Keratinocyte (primary cell): ENCODE data around the gene MSI2. TPM values are rescaled to one million over a fixed set of nuclear protein-coding genes. Genes with fewer than 3 reads are reported as not detected.

Source experiments
- DNase-seq: peaks from one replicate; pipeline ENCODE4 v3.0.0-alpha.2; 2011; ENCODE audit warnings: low read depth, missing footprints, low spot score
- FAIRE-seq: peaks from 2 replicates; lab custom pipeline; 2011; peaks lifted over from hg19 to GRCh38; lab: Jason Lieb, UNC
- H2AFZ ChIP-seq: 2 replicates; pipeline ENCODE4 v1.6.0; 2012; ENCODE audit warnings: low read length, control low read depth, inconsistent platforms; ENCODE audit not compliant: control insufficient read depth
- H3K27ac ChIP-seq: 2 replicates; pipeline ENCODE4 v1.5.1; 2011; ENCODE audit warnings: low read length; ENCODE audit not compliant: control insufficient read depth, insufficient read depth
- H3K27me3 ChIP-seq: 3 replicates; pipeline ENCODE4 v1.6.0; 2011; ENCODE audit warnings: low read length; ENCODE audit not compliant: control insufficient read depth, insufficient read depth; ENCODE audit errors: extremely low read depth
- H3K36me3 ChIP-seq, 2 experiments: 2 replicates in 1 of 2; 3 replicates in 1 of 2; pipeline ENCODE4 v1.5.1; 2011; ENCODE audit warnings: low read length in 2 of 2, mild to moderate bottlenecking in 1 of 2; ENCODE audit not compliant: control insufficient read depth in 2 of 2, insufficient read depth in 2 of 2; ENCODE audit errors: extremely low read depth in 1 of 2
- H3K4me1 ChIP-seq: 3 replicates; pipeline ENCODE4 v1.5.1; 2011; ENCODE audit warnings: low read length; ENCODE audit not compliant: control insufficient read depth, insufficient read depth; ENCODE audit errors: extremely low read depth
- H3K4me2 ChIP-seq: 3 replicates; pipeline ENCODE4 v1.6.0; 2011; ENCODE audit warnings: low read depth, low read length; ENCODE audit not compliant: control insufficient read depth, insufficient read depth; ENCODE audit errors: extremely low read depth
- H3K4me3 ChIP-seq, 3 experiments: fragments of 200-600 bp in 1 of 3; sonication (generic) in 1 of 3; 2 replicates in 2 of 3; 3 replicates in 1 of 3; pipeline ENCODE4 v1.5.1; 2011 to 2016; ENCODE audit warnings: low read length in 3 of 3, mild to moderate bottlenecking in 3 of 3, control low read depth in 2 of 3, inconsistent platforms in 1 of 3, low read depth in 1 of 3, mixed read lengths in 1 of 3, mixed run types in 1 of 3, moderate library complexity in 1 of 3; ENCODE audit not compliant: control insufficient read depth in 2 of 3, insufficient read depth in 2 of 3; ENCODE audit errors: extremely low read depth in 1 of 3
- H3K79me2 ChIP-seq: 2 replicates; pipeline ENCODE4 v1.6.0; 2012; ENCODE audit warnings: low read length; ENCODE audit not compliant: control insufficient read depth, insufficient read depth
- H3K9ac ChIP-seq: 3 replicates; pipeline ENCODE4 v1.6.0; 2011; ENCODE audit warnings: low read length; ENCODE audit not compliant: control insufficient read depth, insufficient read depth; ENCODE audit errors: extremely low read depth
- H3K9me1 ChIP-seq: 3 replicates; pipeline ENCODE4 v1.6.0; 2011; ENCODE audit warnings: low read length; ENCODE audit not compliant: control insufficient read depth, insufficient read depth; ENCODE audit errors: extremely low read depth
- H3K9me3 ChIP-seq: 2 replicates; pipeline ENCODE4 v1.5.1; 2012; ENCODE audit warnings: low read depth, low read length; ENCODE audit not compliant: control insufficient read depth
- H4K20me1 ChIP-seq: 3 replicates; pipeline ENCODE4 v1.6.0; 2011; ENCODE audit warnings: low read length; ENCODE audit not compliant: control insufficient read depth, insufficient read depth; ENCODE audit errors: extremely low read depth
- CTCF ChIP-seq, 3 experiments: IDR thresholded peaks in 1 of 3; conservative IDR thresholded peaks in 1 of 3; optimal IDR thresholded peaks in 1 of 3; 2 replicates in 2 of 3; 3 replicates in 1 of 3; pipeline versions ENCODE3 to v1.5.1; 2011; ENCODE audit warnings: low read length in 3 of 3, mild to moderate bottlenecking in 3 of 3, moderate library complexity in 2 of 3, control low read depth in 1 of 3, inconsistent platforms in 1 of 3; ENCODE audit not compliant: insufficient read depth in 2 of 3; ENCODE audit errors: extremely low read depth in 1 of 3
- EZH2 ChIP-seq: IDR thresholded peaks from one replicate; pipeline ENCODE4 v1.6.1; 2012; ENCODE audit warnings: inconsistent platforms, mild to moderate bottlenecking, low read length, moderate library complexity
- dilution Hi-C: fragments of 300-500 bp; cut with MboI; formaldehyde crosslinking; loops from one replicate; pipeline ENCODE4 v1.7.0; 2020; ENCODE audit warnings: low sequenced_read_pairs; ENCODE audit not compliant: extremely low pct_ligation_motif_present
- polyA plus RNA-seq, 5 experiments: library from polyadenylated mRNA; depleted of rRNA in 3 of 5; stranded (reverse) in 3 of 5; stranded (forward) in 1 of 5; unstranded in 1 of 5; fragments of >200 nt; gene quantifications; 1 replicate in 1 of 5; 2 replicates in 3 of 5; 3 replicates in 1 of 5; pipeline versions ENCODE4 v1.2.1 to v1.2.3, GENCODE V29; 2011 to 2012; ENCODE audit warnings: missing spikeins in 2 of 5, low read depth in 1 of 5, low replicate concordance in 1 of 5

The MSI2 gene
- polyA plus RNA-seq, 1 donor (not counting 4 experiments of a cell fraction or from before 2014, with no cell fraction given): 22.3 TPM

GRCh38 chr17:57436565-57436964, 180.2 kb downstream of the MSI2 start:
- H3K9me3 ChIP-seq: no peaks in the 10 kb centered on the region
- H3K36me3 ChIP-seq: peaks cover 0 to 2% of the 10 kb centered on the region in 2 experiments
- no peak overlapping the region for H3K4me2 ChIP-seq
- no peak for FAIRE-seq
- no peak overlapping the region for H3K9ac ChIP-seq
- dilution Hi-C loops: no loop called here
- no peak overlapping the region for H3K4me3 ChIP-seq
- no peak for DNase-seq
- peaks cover 17% of the 10 kb centered on the region for H3K4me1 ChIP-seq
- H4K20me1 ChIP-seq: no peaks in the 10 kb centered on the region
- no peak for TF ChIP-seq CTCF (optimal IDR thresholded peaks at IDR 0.05 in 1 of 3, IDR thresholded peaks at IDR 0.05 in 1 of 3, conservative IDR thresholded peaks at IDR 0.05 in 1 of 3; ENCODE audit: extremely low read depth in 1 of 3, insufficient read depth in 2 of 3, low read length in 3 of 3)
- TF ChIP-seq EZH2: no peak
- no peaks in the 10 kb centered on the region for H3K9me1 ChIP-seq
- no peak overlapping the region for H2AFZ ChIP-seq
- H3K79me2 ChIP-seq: no peaks in the 10 kb centered on the region
- H3K27me3 ChIP-seq: no peaks in the 10 kb centered on the region
- no peak overlapping the region for H3K27ac ChIP-seq

- no peaks in the 10 kb centered on the region for H3K9me1 ChIP-seq
- H3K4me3 ChIP-seq: no peak overlapping the region
- no peaks in the 10 kb centered on the region for H3K9me3 ChIP-seq
- H3K4me1 ChIP-seq: peaks cover 27% of the 10 kb centered on the region
- no peaks in the 10 kb centered on the region for H4K20me1 ChIP-seq
- no peak for TF ChIP-seq EZH2
- H3K36me3 ChIP-seq: peaks cover 0 to 2% of the 10 kb centered on the region in 2 experiments
- H3K27me3 ChIP-seq: no peaks in the 10 kb centered on the region
- H3K4me2 ChIP-seq: no peak overlapping the region
- dilution Hi-C loops: no loop called here
- no peak overlapping the region for H3K27ac ChIP-seq
- H2AFZ ChIP-seq: no peak overlapping the region
- no peak for FAIRE-seq
- no peaks in the 10 kb centered on the region for H3K79me2 ChIP-seq
- no peak overlapping the region for H3K9ac ChIP-seq
- no peak for DNase-seq
Measured at GRCh38 chr17:57438066-57438731, 181.9 kb downstream of the MSI2 start.

- H3K27me3 ChIP-seq: no peaks in the 10 kb centered on the region
- no peaks in the 10 kb centered on the region for H3K9me1 ChIP-seq
- no peak overlapping the region for H3K27ac ChIP-seq
- dilution Hi-C loops: no loop called here
- H4K20me1 ChIP-seq: no peaks in the 10 kb centered on the region
- H3K79me2 ChIP-seq: no peaks in the 10 kb centered on the region
- H3K36me3 ChIP-seq: no peaks in the 10 kb centered on the region
- TF ChIP-seq EZH2 (no peak), CTCF (optimal IDR thresholded peaks at IDR 0.05 in 1 of 3, IDR thresholded peaks at IDR 0.05 in 1 of 3, conservative IDR thresholded peaks at IDR 0.05 in 1 of 3; ENCODE audit: extremely low read depth in 1 of 3, insufficient read depth in 2 of 3, low read length in 3 of 3) (no peak)
- H3K4me2 ChIP-seq: no peak overlapping the region
- H3K4me1 ChIP-seq: peaks cover 32% of the 10 kb centered on the region
- no peak for FAIRE-seq
- no peak overlapping the region for H3K4me3 ChIP-seq
- no peak overlapping the region for H2AFZ ChIP-seq
- H3K9me3 ChIP-seq: peaks cover 3% of the 10 kb centered on the region
- H3K9ac ChIP-seq: no peak overlapping the region
- no peak for DNase-seq
Measured at GRCh38 chr17:57439651-57440050, 183.3 kb downstream of the MSI2 start.
